Measurements from ENCODE around the gene CFAP20DC.
A peak's percentile ranks its signal among the peaks of the same experiment; 100 is the strongest.

Gene CFAP20DC

DNA sequence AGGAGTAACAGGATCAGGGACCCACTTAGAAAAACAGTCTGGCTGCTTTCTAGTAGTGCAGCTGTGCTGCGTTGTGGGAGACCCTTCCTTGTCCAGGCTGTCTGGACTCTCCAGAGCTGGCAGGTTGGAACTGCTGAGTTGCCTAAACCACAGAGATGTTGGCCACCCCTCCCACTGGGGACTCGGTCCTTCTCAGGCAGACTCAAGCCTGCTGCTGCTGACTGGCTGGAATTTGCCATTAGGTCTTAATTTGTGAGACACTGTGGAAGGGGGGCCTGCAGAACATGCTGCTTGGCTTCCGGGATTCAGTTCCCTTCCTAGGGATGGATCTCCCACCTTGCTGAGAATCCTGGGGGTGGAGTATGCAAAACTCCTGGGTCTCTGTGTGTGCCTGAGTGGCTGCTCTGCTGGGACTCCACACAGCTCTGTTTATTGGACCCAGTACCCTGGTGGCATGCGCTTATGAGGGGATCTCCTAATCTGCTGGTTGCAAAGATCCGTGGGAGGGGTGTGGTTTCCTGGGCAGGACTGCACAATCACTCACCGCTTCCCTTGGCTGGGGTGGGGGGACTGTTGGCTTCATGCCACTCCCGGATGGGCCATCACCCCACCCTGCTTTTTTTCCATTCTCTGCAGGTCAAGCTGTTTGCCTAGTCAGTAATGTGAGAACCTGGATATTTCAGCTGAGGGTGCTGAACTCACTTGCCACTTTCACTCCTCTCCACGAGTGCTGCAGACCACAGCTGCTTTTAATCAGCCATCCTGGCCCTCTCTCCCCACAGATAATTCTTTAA is 150.5 kb downstream of the CFAP20DC start:
- no peaks in the 10 kb centered on the region for H3K36me3 ChIP-seq (ENCODE audit: control insufficient read depth in 2 of 2, insufficient read depth in 1 of 2, low read length in 2 of 2)
- CTCF ChIA-PET, result no interaction called here
- POLR2A ChIA-PET, result no interaction called here
- no peaks in the 10 kb centered on the region for H3K4me1 ChIP-seq (ENCODE audit: control insufficient read depth, insufficient read depth, low read length)
- H3K27ac ChIP-seq (ENCODE audit: extremely low read depth, low read depth, low read length), result no peak overlapping the region
- TF ChIP-seq ZNF341 (tag by site-specific recombination; IDR thresholded peaks at IDR 0.05; ENCODE audit: low read depth) (no peak), SP3 (tag by site-specific recombination; IDR thresholded peaks at IDR 0.05) (no peak), ZFP41 (tag by site-specific recombination; IDR thresholded peaks at IDR 0.05; ENCODE audit: borderline replicate concordance) (no peak), GLIS1 (tag by site-specific recombination; IDR thresholded peaks at IDR 0.05) (peak; percentile 22; the same call in 1 of the 2 replicates), ZNF221 (tag by site-specific recombination; IDR thresholded peaks at IDR 0.05; ENCODE audit: borderline replicate concordance) (no peak), ZFHX2 (tag by site-specific recombination; conservative IDR thresholded peaks at IDR 0.05) (0 out of 2 replicates have a peak, but pooled peaks have one; percentile 15), ZNF830 (tag by site-specific recombination; IDR thresholded peaks at IDR 0.05; ENCODE audit: low read depth) (no peak), ZNF16 (tag by site-specific recombination; IDR thresholded peaks at IDR 0.05; ENCODE audit: low read depth) (no peak), KLF1 (tag by site-specific recombination; IDR thresholded peaks at IDR 0.05) (peak; percentile 50; the same call in 1 of the 2 replicates)
- no peaks in the 10 kb centered on the region for H3K9me3 ChIP-seq (ENCODE audit: control insufficient read depth, insufficient read depth, low read depth, low read length)
- H3K4me3 ChIP-seq (ENCODE audit: low read depth, low read length), result no peak overlapping the region

DNA sequence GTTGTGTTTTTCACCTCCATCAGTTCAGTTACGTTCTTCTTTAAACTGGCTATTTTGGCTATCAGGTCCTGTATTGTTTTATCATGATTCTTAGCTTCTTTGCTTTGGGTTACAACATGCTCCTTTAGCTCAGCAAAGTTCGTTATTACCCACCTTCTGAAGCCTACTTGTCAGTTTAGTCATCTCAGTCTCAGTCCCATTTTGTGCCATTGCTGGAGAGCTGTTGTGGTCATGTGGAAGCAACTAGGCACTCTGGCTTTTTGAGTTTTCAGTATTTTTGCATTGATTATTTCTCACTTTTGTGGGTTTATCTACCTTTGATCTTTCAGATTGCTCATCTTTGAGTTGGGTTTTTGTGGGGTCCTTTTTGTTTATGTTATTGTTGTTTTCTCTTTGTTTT is 151.3 kb downstream of the CFAP20DC start:
- no peaks in the 10 kb centered on the region for H3K9me3 ChIP-seq (ENCODE audit: control insufficient read depth, insufficient read depth, low read depth, low read length)
- H3K4me3 ChIP-seq (ENCODE audit: low read depth, low read length), result no peak overlapping the region
- TF ChIP-seq ZNF600 (tag by site-specific recombination; IDR thresholded peaks at IDR 0.05), result no peak
- TF ChIP-seq ZNF791 (tag by site-specific recombination; IDR thresholded peaks at IDR 0.05), result no peak
- TF ChIP-seq FEZF1 (tag by site-specific recombination; IDR thresholded peaks at IDR 0.05), result no peak
- TF ChIP-seq, protein P1, sequence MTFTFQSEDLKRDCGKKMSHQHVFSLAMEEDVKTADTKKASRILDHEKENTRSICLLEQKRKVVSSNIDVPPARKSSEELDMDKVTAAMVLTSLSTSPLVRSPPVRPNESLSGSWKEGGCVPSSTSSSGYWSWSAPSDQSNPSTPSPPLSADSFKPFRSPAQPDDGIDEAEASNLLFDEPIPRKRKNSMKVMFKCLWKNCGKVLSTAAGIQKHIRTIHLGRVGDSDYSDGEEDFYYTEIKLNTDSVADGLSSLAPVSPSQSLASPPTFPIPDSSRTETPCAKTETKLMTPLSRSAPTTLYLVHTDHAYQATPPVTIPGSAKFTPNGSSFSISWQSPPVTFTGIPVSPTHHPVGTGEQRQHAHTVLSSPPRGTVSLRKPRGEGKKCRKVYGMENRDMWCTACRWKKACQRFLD (tag by site-specific recombination; IDR thresholded peaks at IDR 0.05), result no peak
- TF ChIP-seq ZNF175 (tag by site-specific recombination; IDR thresholded peaks at IDR 0.05), result no peak
- no peak for TF ChIP-seq RBAK (tag by site-specific recombination; IDR thresholded peaks at IDR 0.05)
- TF ChIP-seq ZNF292 (tag by site-specific recombination; IDR thresholded peaks at IDR 0.05; ENCODE audit: borderline replicate concordance, low read depth), result no peak
- TF ChIP-seq, protein P2, sequence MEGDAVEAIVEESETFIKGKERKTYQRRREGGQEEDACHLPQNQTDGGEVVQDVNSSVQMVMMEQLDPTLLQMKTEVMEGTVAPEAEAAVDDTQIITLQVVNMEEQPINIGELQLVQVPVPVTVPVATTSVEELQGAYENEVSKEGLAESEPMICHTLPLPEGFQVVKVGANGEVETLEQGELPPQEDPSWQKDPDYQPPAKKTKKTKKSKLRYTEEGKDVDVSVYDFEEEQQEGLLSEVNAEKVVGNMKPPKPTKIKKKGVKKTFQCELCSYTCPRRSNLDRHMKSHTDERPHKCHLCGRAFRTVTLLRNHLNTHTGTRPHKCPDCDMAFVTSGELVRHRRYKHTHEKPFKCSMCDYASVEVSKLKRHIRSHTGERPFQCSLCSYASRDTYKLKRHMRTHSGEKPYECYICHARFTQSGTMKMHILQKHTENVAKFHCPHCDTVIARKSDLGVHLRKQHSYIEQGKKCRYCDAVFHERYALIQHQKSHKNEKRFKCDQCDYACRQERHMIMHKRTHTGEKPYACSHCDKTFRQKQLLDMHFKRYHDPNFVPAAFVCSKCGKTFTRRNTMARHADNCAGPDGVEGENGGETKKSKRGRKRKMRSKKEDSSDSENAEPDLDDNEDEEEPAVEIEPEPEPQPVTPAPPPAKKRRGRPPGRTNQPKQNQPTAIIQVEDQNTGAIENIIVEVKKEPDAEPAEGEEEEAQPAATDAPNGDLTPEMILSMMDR (tag by site-specific recombination; IDR thresholded peaks at IDR 0.05), result no peak
- TF ChIP-seq ZNF555 (tag by site-specific recombination; conservative IDR thresholded peaks at IDR 0.05), result no peak
- no peak for TF ChIP-seq ZNF785 (tag by site-specific recombination; IDR thresholded peaks at IDR 0.05)
- no peak for TF ChIP-seq IKZF3 (tag by site-specific recombination; IDR thresholded peaks at IDR 0.05)
- no peak for TF ChIP-seq ZNF707 (tag by site-specific recombination; IDR thresholded peaks at IDR 0.05)
- TF ChIP-seq YY1 (tag by site-specific recombination; IDR thresholded peaks at IDR 0.05), result no peak
- TF ChIP-seq, protein P3, sequence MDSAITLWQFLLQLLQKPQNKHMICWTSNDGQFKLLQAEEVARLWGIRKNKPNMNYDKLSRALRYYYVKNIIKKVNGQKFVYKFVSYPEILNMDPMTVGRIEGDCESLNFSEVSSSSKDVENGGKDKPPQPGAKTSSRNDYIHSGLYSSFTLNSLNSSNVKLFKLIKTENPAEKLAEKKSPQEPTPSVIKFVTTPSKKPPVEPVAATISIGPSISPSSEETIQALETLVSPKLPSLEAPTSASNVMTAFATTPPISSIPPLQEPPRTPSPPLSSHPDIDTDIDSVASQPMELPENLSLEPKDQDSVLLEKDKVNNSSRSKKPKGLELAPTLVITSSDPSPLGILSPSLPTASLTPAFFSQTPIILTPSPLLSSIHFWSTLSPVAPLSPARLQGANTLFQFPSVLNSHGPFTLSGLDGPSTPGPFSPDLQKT (IDR thresholded peaks at IDR 0.05; ENCODE audit: borderline replicate concordance, low read depth, low read length), result no peak
- H3K4me1 ChIP-seq (ENCODE audit: control insufficient read depth, insufficient read depth, low read length), result no peaks in the 10 kb centered on the region
- no peaks in the 10 kb centered on the region for H3K36me3 ChIP-seq (ENCODE audit: control insufficient read depth in 2 of 2, insufficient read depth in 1 of 2, low read length in 2 of 2)
- no peak overlapping the region for H3K27ac ChIP-seq (ENCODE audit: extremely low read depth, low read depth, low read length)
- POLR2A ChIA-PET, result no interaction called here
- CTCF ChIA-PET, result no interaction called here

All from HEK293 (cell line).